PC-9 (cell line): ENCODE results near the gene RIOK3.

Experiments
- CTCF ChIP-seq: fragments of 200-600 bp; sonication (generic); conservative IDR thresholded peaks from 2 replicates; pipeline ENCODE4 v1.6.1; 2017; ENCODE audit warnings: mixed run types, antibody characterized with exemption, mild to moderate bottlenecking, moderate library complexity
- EZH2 ChIP-seq: fragments of 200-600 bp; sonication (generic); IDR thresholded peaks from 2 replicates; pipeline ENCODE4 v1.8.0; 2017; ENCODE audit warnings: antibody characterized with exemption, low read depth

- TF ChIP-seq CTCF (no peak), EZH2 (no peak)
These were observed 75.7 kb downstream of the RIOK3 start for GRCh38 chr18:23528580-23529472.
